RWPE2 (cell line): ENCODE measurements around the gene CNTNAP5.
A peak's percentile ranks its signal among the peaks of the same experiment; 100 is the strongest.

ENCODE experiments used
- ATAC-seq: fragments of 200-7000 bp; cut with Tn5 transposase; 3 replicates; pipeline ENCODE4 v1.9.1; 2021; ENCODE audit warnings: low read depth
- DNase-seq: peaks from one replicate; pipeline ENCODE4 v3.0.0-alpha.2; 2020; ENCODE audit warnings: low spot score
- H3K27ac ChIP-seq: fragments of 450-650 bp; 2 replicates; pipeline ENCODE4 v1.5.1; 2017; ENCODE audit warnings: mild to moderate bottlenecking; ENCODE audit not compliant: poor library complexity, severe bottlenecking
- H3K27me3 ChIP-seq: fragments of 250-450 bp; sonication (Bioruptor Pico); 2 replicates; pipeline ENCODE4 v1.5.1; 2021; ENCODE audit warnings: mild to moderate bottlenecking, moderate library complexity; ENCODE audit not compliant: insufficient read depth, poor library complexity, severe bottlenecking
- H3K36me3 ChIP-seq: fragments of 250-450 bp; sonication (Bioruptor Pico); 2 replicates; pipeline ENCODE4 v1.5.1; 2020; ENCODE audit warnings: low read depth, mild to moderate bottlenecking, moderate library complexity
- H3K4me1 ChIP-seq: fragments of 250-450 bp; sonication (Bioruptor Pico); 2 replicates; pipeline ENCODE4 v1.5.1; 2021; ENCODE audit warnings: mild to moderate bottlenecking, moderate library complexity; ENCODE audit not compliant: insufficient read depth, poor library complexity, severe bottlenecking
- H3K4me3 ChIP-seq: fragments of 250-450 bp; sonication (Bioruptor Pico); 2 replicates; pipeline ENCODE4 v1.5.1; 2021; ENCODE audit warnings: mild to moderate bottlenecking, moderate library complexity; ENCODE audit not compliant: severe bottlenecking
- H3K9me3 ChIP-seq: fragments of 250-450 bp; sonication (Bioruptor Pico); 2 replicates; pipeline ENCODE4 v1.5.1; 2021; ENCODE audit warnings: mild to moderate bottlenecking, moderate library complexity; ENCODE audit not compliant: severe bottlenecking
- CTCF ChIP-seq: fragments of 450-650 bp; IDR thresholded peaks from one replicate; pipeline ENCODE4 v1.5.1; 2017; ENCODE audit warnings: mild to moderate bottlenecking, moderate library complexity; ENCODE audit not compliant: poor library complexity, severe bottlenecking

The CNTNAP5 gene

DNA sequence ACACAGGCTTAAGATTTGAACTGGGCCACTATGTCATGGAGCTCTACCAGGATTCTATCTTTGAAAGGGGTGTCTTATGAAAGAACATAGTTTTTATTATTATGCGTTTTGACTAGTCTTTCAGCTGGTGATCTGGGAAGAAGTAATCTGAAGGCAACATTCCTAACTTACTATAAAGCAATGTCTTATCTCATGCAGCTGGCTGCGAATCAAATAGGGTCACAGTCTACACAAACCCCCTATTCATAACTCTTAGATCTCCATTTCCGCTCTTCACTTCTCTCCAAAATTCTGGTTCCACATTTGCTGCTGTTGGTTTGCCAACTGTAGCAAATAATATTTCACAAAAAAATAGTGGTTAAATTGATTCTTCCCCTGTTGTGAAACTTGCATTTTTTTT, 813.3 kb downstream of the CNTNAP5 start:
- no peaks in the 10 kb centered on the region for H3K27me3 ChIP-seq
- DNase-seq (no peak), ATAC-seq (no peak)
- no peaks in the 10 kb centered on the region for H3K36me3 ChIP-seq
- no peaks in the 10 kb centered on the region for H3K4me1 ChIP-seq
- H3K27ac ChIP-seq, result no peak overlapping the region
- no peak for TF ChIP-seq CTCF
- H3K4me3 ChIP-seq, result no peak overlapping the region
- no peaks in the 10 kb centered on the region for H3K9me3 ChIP-seq

- no peak overlapping the region for H3K27ac ChIP-seq
- H3K9me3 ChIP-seq, result no peaks in the 10 kb centered on the region
- no peaks in the 10 kb centered on the region for H3K36me3 ChIP-seq
- H3K4me1 ChIP-seq, result no peaks in the 10 kb centered on the region
- ATAC-seq (no peak), DNase-seq (no peak)
- TF ChIP-seq CTCF, result no peak
- no peak overlapping the region for H3K4me3 ChIP-seq
- H3K27me3 ChIP-seq, result no peaks in the 10 kb centered on the region
Measured at GRCh38 chr2:124867247-124867646, 842.2 kb downstream of the CNTNAP5 start.

GRCh38 chr2:124874219-124874618, 849.1 kb downstream of the CNTNAP5 start:
- no peak for TF ChIP-seq CTCF
- H3K27me3 ChIP-seq, result no peaks in the 10 kb centered on the region
- H3K4me3 ChIP-seq, result no peak overlapping the region
- no peak for ATAC-seq
- no peaks in the 10 kb centered on the region for H3K36me3 ChIP-seq
- DNase-seq, result no peak
- no peaks in the 10 kb centered on the region for H3K4me1 ChIP-seq
- no peak overlapping the region for H3K27ac ChIP-seq
- no peaks in the 10 kb centered on the region for H3K9me3 ChIP-seq

DNA sequence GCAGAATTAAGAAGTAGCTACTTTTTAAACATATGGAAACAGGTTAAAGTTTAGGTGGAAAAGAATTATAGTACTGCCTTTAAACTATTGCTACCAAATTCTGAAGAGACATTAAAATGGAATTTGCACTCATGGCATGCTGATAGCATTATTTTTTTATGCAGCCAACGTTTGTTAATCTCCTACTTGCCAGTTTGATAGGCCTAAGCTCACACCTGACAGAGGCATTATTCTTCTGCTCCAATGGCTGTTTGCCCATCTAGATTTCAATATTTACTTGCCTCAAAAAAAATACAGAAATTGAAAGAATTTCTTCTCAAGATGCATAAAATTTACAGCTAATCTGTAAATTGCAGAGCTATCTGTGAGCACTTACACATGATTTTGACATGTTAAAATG, 849.6 kb downstream of the CNTNAP5 start:
- Histone ChIP-seq H3K36me3 (no peaks in the 10 kb centered on the region), H3K4me3 (no peak overlapping the region), H3K4me1 (no peaks in the 10 kb centered on the region), H3K27ac (no peak overlapping the region), H3K27me3 (no peaks in the 10 kb centered on the region), H3K9me3 (no peaks in the 10 kb centered on the region)
- ATAC-seq, result no peak
- no peak for DNase-seq
- TF ChIP-seq CTCF, result no peak

GRCh38 chr2:124875627-124876244, 850.6 kb downstream of the CNTNAP5 start:
- Histone ChIP-seq H3K4me3 (no peak overlapping the region), H3K27me3 (no peaks in the 10 kb centered on the region), H3K9me3 (no peaks in the 10 kb centered on the region), H3K36me3 (no peaks in the 10 kb centered on the region), H3K4me1 (no peaks in the 10 kb centered on the region), H3K27ac (no peak overlapping the region)
- no peak for DNase-seq
- TF ChIP-seq CTCF, result no peak
- peak; percentile 51; the same call in 1 of the 3 replicates for ATAC-seq
